T-helper 9 cell (primary cell): ENCODE results near the gene SERPINB2.
"Not testable (repeated sequence)": the region's sequence is repeated elsewhere in the genome, so short reads cannot be mapped to it uniquely, and the experiment has no call there.

Experiments
- DNase-seq: peaks from one replicate; pipeline ENCODE4 v3.0.0-alpha.2; 2020

SERPINB2 gene

GRCh38 chr18:63940008-63940407 lies 52.5 kb downstream of the SERPINB2 start:
- DNase-seq: no peak

GRCh38 chr18:63940543-63941050 lies 53.1 kb downstream of the SERPINB2 start:
- DNase-seq: not testable (repeated sequence)

- no peak for DNase-seq
Measured at GRCh38 chr18:63947051-63947790, 59.7 kb downstream of the SERPINB2 start.

GRCh38 chr18:63949068-63949737 lies 61.7 kb downstream of the SERPINB2 start, which contains the start of gene HMSD:
HMSD (plus strand) TSS chr18:63949301; CDS start chr18:63953456, 4,155 bp downstream.
- DNase-seq: peak; percentile 43

GRCh38 chr18:63951302-63951705 lies 63.8 kb downstream of the SERPINB2 start:
- DNase-seq: no peak
